ENCODE data around the gene TOB1. TPM values are rescaled to one million over a fixed set of nuclear protein-coding genes. Genes with fewer than 3 reads are reported as not detected.

The TOB1 gene
- total RNA-seq, 1 experiment from 2014 or later, result 31.6 TPM

GRCh38 chr17:50868140-50868438, 1.9 kb upstream of the TOB1 start:
- Histone ChIP-seq H3K56ac (ENCODE audit: insufficient read length, low read depth, low read length) (no peak overlapping the region), H2AFZ (ENCODE audit: low read length) (no peak overlapping the region), H2AK5ac (ENCODE audit: insufficient read length, low read length) (no peak overlapping the region), H3K23me2 (ENCODE audit: insufficient read length, low read depth, low read length, poor library complexity, severe bottlenecking) (peaks cover 4% of the 10 kb centered on the region), H2BK12ac (ENCODE audit: insufficient read length, low read depth, low read length) (no peak overlapping the region), H3K79me2 (ENCODE audit: insufficient read depth, low read length) (peaks cover 6% of the 10 kb centered on the region; the same call in 1 of the 2 replicates), H2BK120ac (ENCODE audit: low read depth, low read length, poor library complexity, severe bottlenecking) (no peak overlapping the region), H2BK15ac (ENCODE audit: low read depth, low read length) (no peak overlapping the region), H3K79me1 (ENCODE audit: insufficient read depth, low read depth, low read length, poor library complexity, severe bottlenecking) (peaks cover 1% of the 10 kb centered on the region), H2BK5ac (ENCODE audit: insufficient read length, low read length) (no peak overlapping the region), H2BK20ac (ENCODE audit: low read depth, low read length, poor library complexity, severe bottlenecking) (no peak overlapping the region), H3K23ac (ENCODE audit: insufficient read length, low read depth, low read length) (no peak overlapping the region), H3K14ac (ENCODE audit: insufficient read depth, low read length) (no peak overlapping the region), H3K9ac (ENCODE audit: extremely low read depth, insufficient read length, low read length) (no peak overlapping the region), H3K9me3 (ENCODE audit: control insufficient read depth, low read depth, low read length) (no peaks in the 10 kb centered on the region), H3K4me1 (ENCODE audit: insufficient read depth, low read length) (no peaks in the 10 kb centered on the region), H3K4me2 (ENCODE audit: insufficient read depth, insufficient read length, low read length) (peak overlapping the region; percentile 62), H3K18ac (ENCODE audit: insufficient read length, low read depth, low read length) (no peak overlapping the region), H3K27ac (ENCODE audit: insufficient read length, low read depth, low read length) (peak overlapping the region; percentile 69), H4K5ac (ENCODE audit: insufficient read length, low read depth, low read length) (no peak overlapping the region), H4K8ac (replicated peaks; ENCODE audit: insufficient read length, low read depth, low read length) (no peak overlapping the region), H4K20me1 (ENCODE audit: control insufficient read depth, insufficient read depth, insufficient read length) (no peaks in the 10 kb centered on the region), H3K4ac (ENCODE audit: low read depth, low read length) (no peak overlapping the region), H4K91ac (ENCODE audit: insufficient read length, low read depth, low read length) (no peak overlapping the region), H3K27me3 (ENCODE audit: insufficient read depth, low read length) (no peaks in the 10 kb centered on the region), H3T11ph (ENCODE audit: low read length) (no peak overlapping the region)
- Mint-ChIP-seq H3K27ac (peak overlapping the region; percentile 99 to 100 (median 99)), H3K9me3 (no peaks in the 10 kb centered on the region; a peak in 2 of 5 replicates), H3K4me1 (peaks cover 24 to 26% of the 10 kb centered on the region in 2 experiments), H3K27me3 (ENCODE audit: low read depth) (no peaks in the 10 kb centered on the region), H3K36me3 (ENCODE audit: insufficient read depth in 1 of 3, low read depth in 3 of 3) (peaks cover 1 to 12% (median 8%) of the 10 kb centered on the region in 3 experiments; a peak in 6 of 7 replicates), H3K4me3 (peak overlapping the region; percentile 90 to 93)
- TF ChIP-seq, protein P1, sequence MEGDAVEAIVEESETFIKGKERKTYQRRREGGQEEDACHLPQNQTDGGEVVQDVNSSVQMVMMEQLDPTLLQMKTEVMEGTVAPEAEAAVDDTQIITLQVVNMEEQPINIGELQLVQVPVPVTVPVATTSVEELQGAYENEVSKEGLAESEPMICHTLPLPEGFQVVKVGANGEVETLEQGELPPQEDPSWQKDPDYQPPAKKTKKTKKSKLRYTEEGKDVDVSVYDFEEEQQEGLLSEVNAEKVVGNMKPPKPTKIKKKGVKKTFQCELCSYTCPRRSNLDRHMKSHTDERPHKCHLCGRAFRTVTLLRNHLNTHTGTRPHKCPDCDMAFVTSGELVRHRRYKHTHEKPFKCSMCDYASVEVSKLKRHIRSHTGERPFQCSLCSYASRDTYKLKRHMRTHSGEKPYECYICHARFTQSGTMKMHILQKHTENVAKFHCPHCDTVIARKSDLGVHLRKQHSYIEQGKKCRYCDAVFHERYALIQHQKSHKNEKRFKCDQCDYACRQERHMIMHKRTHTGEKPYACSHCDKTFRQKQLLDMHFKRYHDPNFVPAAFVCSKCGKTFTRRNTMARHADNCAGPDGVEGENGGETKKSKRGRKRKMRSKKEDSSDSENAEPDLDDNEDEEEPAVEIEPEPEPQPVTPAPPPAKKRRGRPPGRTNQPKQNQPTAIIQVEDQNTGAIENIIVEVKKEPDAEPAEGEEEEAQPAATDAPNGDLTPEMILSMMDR (conservative IDR thresholded peaks at IDR 0.05), result no peak
- WGBS (ENCODE audit: extremely low coverage, insufficient read length, low lambda C conversion rate), result no CpG with 5 or more reads among the region's 1 CpG
- DNase-seq, result no peak

Data from H9 (cell line).